Stomach (tissue), 9 donors: Measurements from ENCODE around the gene C10orf71. TPM values are rescaled to one million over a fixed set of nuclear protein-coding genes. Genes with fewer than 3 reads are reported as not detected.

Experiments
- DNase-seq, 2 donors: peaks; one replicate each; pipeline versions ENCODE4 v3.0.0 to v3.0.0-alpha.2; 2013 to 2019
- H3K27ac ChIP-seq, 5 donors: fragments of 200-600 bp in 4 of 5; sonication (generic) in 4 of 5; one replicate each; pipeline ENCODE4 v1.5.1; 2013 to 2019; ENCODE audit warnings: mild to moderate bottlenecking in 1 of 5, moderate library complexity in 1 of 5
- H3K27me3 ChIP-seq, 3 donors: fragments of 200-600 bp; sonication (generic); one replicate each; pipeline ENCODE4 v1.5.1; 2017 to 2019; ENCODE audit warnings: mixed run types in 1 of 3
- H3K36me3 ChIP-seq, 4 donors: fragments of 200-600 bp; sonication (generic); 1 replicate in 3 of 4; 2 replicates in 1 of 4; pipeline ENCODE4 v1.5.1; 2016 to 2019
- H3K4me1 ChIP-seq, 4 donors: fragments of 200-600 bp; sonication (generic); one replicate each; pipeline ENCODE4 v1.5.1; 2016 to 2019
- H3K4me3 ChIP-seq, 4 donors: fragments of 200-600 bp; sonication (generic) in 3 of 4; one replicate each; pipeline ENCODE4 v1.5.1; 2016 to 2019; ENCODE audit warnings: mild to moderate bottlenecking in 1 of 4
- H3K9me3 ChIP-seq, 4 donors: fragments of 200-600 bp; sonication (generic); one replicate each; pipeline ENCODE4 v1.5.1; 2016 to 2019
- CTCF ChIP-seq, 7 experiments: fragments of 450-650 bp in 4 of 7; fragments of 200-600 bp in 3 of 7; sonication (generic) in 3 of 7; IDR thresholded peaks; one replicate each; pipeline ENCODE4 v1.5.1; 2016 to 2019; ENCODE audit warnings: antibody characterized with exemption in 7 of 7, control low read depth in 2 of 7, mild to moderate bottlenecking in 1 of 7
- EP300 ChIP-seq: sonication (generic); formaldehyde crosslinking; IDR thresholded peaks from one replicate; pipeline ENCODE4 v1.6.1; 2017; ENCODE audit warnings: antibody characterized with exemption
- POLR2A ChIP-seq, 4 donors: fragments of 450-650 bp; IDR thresholded peaks; one replicate each; pipeline ENCODE4 v1.6.1; 2016; ENCODE audit warnings: antibody characterized with exemption in 4 of 4, control low read depth in 2 of 4, mild to moderate bottlenecking in 1 of 4, moderate library complexity in 1 of 4
- POLR2AphosphoS5 ChIP-seq, 3 donors: sonication (generic); formaldehyde crosslinking; IDR thresholded peaks; one replicate each; pipeline ENCODE4 v1.6.1; 2016; ENCODE audit warnings: antibody characterized with exemption in 3 of 3
- WGBS, 5 donors: extraction: QIAGEN DNeasy Blood & Tissue Kit in 3 of 5; methylation state at CpG; one replicate each; pipeline versions ENCODE4 v1.1.5 to v1.1.7; 2013 to 2018; 5-methylcytosine and 5-hydroxymethylcytosine counted together
- intact Hi-C: fragments of 100-400 bp; cut with DNase I; formaldehyde crosslinking; loops from one replicate; pipeline ENCODE4 v1.15.1; 2023; ENCODE audit warnings: low total_unique reads
- polyA plus RNA-seq, 3 donors: library from polyadenylated mRNA; stranded (reverse); fragments of 200-250 nt; gene quantifications; one replicate each; pipeline ENCODE4 v1.2.3, GENCODE V29; 2013
- total RNA-seq, 5 donors: library from RNA; depleted of rRNA; stranded (reverse); fragments of >200 nt; gene quantifications; one replicate each; pipeline versions ENCODE4 v1.1.0 to v1.2.3, GENCODE V29; 2014 to 2016
- donor health status: healthy with polysubstance abuse.
- donor health status: Bipolar disorder and iron deficiency.
- donor health status: healthy.

C10orf71 gene
- total and polyA plus RNA-seq, 8 donors: 0.18 TPM; not detected in 7

GRCh38 chr10:49290131-49290530 lies 8.8 kb upstream of the C10orf71 start:
- Histone ChIP-seq H3K27ac (no peak overlapping the region), H3K4me1 (no peaks in the 10 kb centered on the region), H3K9me3 (no peaks in the 10 kb centered on the region), H3K36me3 (no peaks in the 10 kb centered on the region), H3K4me3 (no peak overlapping the region), H3K27me3 (peaks cover 0 to 3% (median 3%) of the 10 kb centered on the region in 3 donors)
- no peak for TF ChIP-seq CTCF (IDR thresholded peaks at IDR 0.05)
- TF ChIP-seq EP300: no peak
- no peak for TF ChIP-seq POLR2AphosphoS5 (IDR thresholded peaks at IDR 0.05)
- TF ChIP-seq POLR2A (IDR thresholded peaks at IDR 0.05): no peak
- WGBS, 5 donors: 59 to 74% (median 74%) methylated on average over 1 of the region's 1 CpG
- no peak for DNase-seq
- intact Hi-C loops: no loop called here

DNA sequence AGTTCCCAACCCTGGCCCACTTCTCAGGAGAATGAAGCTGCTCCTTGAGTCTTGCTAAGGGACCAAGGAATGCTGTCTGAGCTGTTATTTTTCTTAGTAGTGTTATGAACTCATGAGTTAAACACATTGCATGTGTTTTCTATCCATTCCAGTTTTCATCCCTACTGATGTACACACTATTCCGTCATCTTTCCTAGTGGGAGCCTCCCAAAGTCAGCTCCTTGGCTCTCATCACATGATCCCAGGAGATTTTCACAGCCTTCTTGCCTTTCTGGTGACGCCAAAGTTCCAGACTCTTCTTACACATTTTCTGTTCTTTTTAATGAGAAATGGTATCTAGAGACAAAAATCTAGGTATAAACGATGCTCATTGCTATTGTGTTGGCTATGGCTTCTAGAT lies 8.4 kb upstream of the C10orf71 start:
- Histone ChIP-seq H3K9me3 (no peaks in the 10 kb centered on the region), H3K4me3 (no peak overlapping the region), H3K4me1 (no peaks in the 10 kb centered on the region), H3K36me3 (no peaks in the 10 kb centered on the region), H3K27me3 (peaks cover 0 to 3% (median 3%) of the 10 kb centered on the region in 3 donors), H3K27ac (no peak overlapping the region)
- intact Hi-C loops: no loop called here
- 70 to 82% (median 80%) methylated on average over 3 of the region's 3 CpGs for WGBS, 5 donors
- DNase-seq: no peak
- no peak for TF ChIP-seq CTCF (IDR thresholded peaks at IDR 0.05)
- TF ChIP-seq POLR2A (IDR thresholded peaks at IDR 0.05): no peak
- no peak for TF ChIP-seq EP300
- no peak for TF ChIP-seq POLR2AphosphoS5 (IDR thresholded peaks at IDR 0.05)

- H3K27ac ChIP-seq: no peak overlapping the region
- no peaks in the 10 kb centered on the region for H3K9me3 ChIP-seq
- WGBS, 5 donors: 63 to 77% (median 72%) methylated on average over 6 of the region's 6 CpGs
- no peaks in the 10 kb centered on the region for H3K36me3 ChIP-seq
- no peak overlapping the region for H3K4me3 ChIP-seq
- peaks cover 0 to 8% (median 3%) of the 10 kb centered on the region in 3 donors for H3K27me3 ChIP-seq
- intact Hi-C loops: no loop called here
- no peak for TF ChIP-seq POLR2AphosphoS5 (IDR thresholded peaks at IDR 0.05)
- no peak for TF ChIP-seq EP300
- TF ChIP-seq POLR2A (IDR thresholded peaks at IDR 0.05): no peak
- no peak for DNase-seq
- H3K4me1 ChIP-seq: no peaks in the 10 kb centered on the region
These were observed 6.3 kb upstream of the C10orf71 start for GRCh38 chr10:49292565-49293207.

GRCh38 chr10:49293208-49293603 lies 5.8 kb upstream of the C10orf71 start:
- intact Hi-C loops: no loop called here
- no peak for TF ChIP-seq EP300
- TF ChIP-seq POLR2A (IDR thresholded peaks at IDR 0.05): no peak
- no peak for TF ChIP-seq POLR2AphosphoS5 (IDR thresholded peaks at IDR 0.05)
- TF ChIP-seq CTCF (IDR thresholded peaks at IDR 0.05): no peak
- Histone ChIP-seq H3K27me3 (peaks cover 0 to 8% (median 3%) of the 10 kb centered on the region in 3 donors), H3K4me1 (peaks cover 0 to 4% (median 3%) of the 10 kb centered on the region in 4 donors), H3K4me3 (no peak overlapping the region), H3K36me3 (no peaks in the 10 kb centered on the region), H3K9me3 (no peaks in the 10 kb centered on the region), H3K27ac (no peak overlapping the region)
- 70 to 84% (median 77%) methylated on average over 7 of the region's 7 CpGs for WGBS, 5 donors
- DNase-seq: no peak

- WGBS, 5 donors: 65 to 80% (median 70%) methylated on average over 5 of the region's 5 CpGs
- intact Hi-C loops: no loop called here
These were observed 4.2 kb upstream of the C10orf71 start for GRCh38 chr10:49294731-49295130.

More at GRCh38 chr10:49294731-49295130, 4.2 kb upstream of the C10orf71 start:
- Histone ChIP-seq H3K4me1 (peaks cover 4 to 17% (median 10%) of the 10 kb centered on the region in 4 donors), H3K9me3 (no peaks in the 10 kb centered on the region), H3K36me3 (no peaks in the 10 kb centered on the region), H3K27me3 (peaks cover 0 to 8% (median 3%) of the 10 kb centered on the region in 3 donors), H3K4me3 (no peak overlapping the region), H3K27ac (no peak overlapping the region)
- no peak for DNase-seq
- TF ChIP-seq CTCF (IDR thresholded peaks at IDR 0.05) (no peak), POLR2AphosphoS5 (IDR thresholded peaks at IDR 0.05) (no peak), POLR2A (IDR thresholded peaks at IDR 0.05) (no peak), EP300 (no peak)
